HepG2 (cell line): ENCODE data around the gene OLAH. TPM values are rescaled to one million over a fixed set of nuclear protein-coding genes. Genes with fewer than 3 reads are reported as not detected.

Experiments
- ATAC-seq: fragments of 200-7000 bp; cut with Tn5 transposase; 3 replicates; pipeline ENCODE4 v1.9.1; 2020; ENCODE audit warnings: mild to moderate bottlenecking, moderate library complexity
- BruUV-seq: library from RNA; stranded (reverse); fragments of 400-500 nt; replicated peaks from 2 replicates; lab custom pipeline; 2021; lab: Mats Ljungman, UMichigan
- CTCF ChIA-PET: fragments of 300-600 bp; formaldehyde crosslinking; extraction: SDS; loops from one replicate; lab custom pipeline; 2021; ENCODE audit warnings: low total read pairs, inconsistent platforms, low intra/inter-chr PET ratio; lab: Yijun Ruan, JAX
- POLR2A ChIA-PET: fragments of 350-600 bp; sonication (Branson Sonifier 250); formaldehyde crosslinking; loops from one replicate; lab custom pipeline; 2020; ENCODE audit warnings: antibody characterized with exemption, inconsistent platforms; lab: Yijun Ruan, JAX
- DNase-seq: peaks from one replicate; pipeline ENCODE4 v3.0.0-alpha.2; 2015; ENCODE audit warnings: low spot score
- FAIRE-seq: peaks from 3 replicates; lab custom pipeline; 2011; peaks lifted over from hg19 to GRCh38; lab: Jason Lieb, UNC
- H2AFZ ChIP-seq: one replicate; pipeline ENCODE4 v1.6.1; 2011; ENCODE audit warnings: low read length, inconsistent platforms
- H3K27ac ChIP-seq: fragments of 300-600 bp; 3 replicates; pipeline ENCODE4 v1.8.0; 2011; ENCODE audit warnings: mixed run types, mild to moderate bottlenecking, mixed read lengths, low read length, inconsistent platforms; ENCODE audit not compliant: insufficient read depth; ENCODE audit errors: extremely low read length
- H3K27me3 ChIP-seq, 2 experiments: fragments of 200-600 bp in 1 of 2; 2 replicates in 1 of 2; 3 replicates in 1 of 2; pipeline versions ENCODE4 v1.6.0 to v1.8.0; 2011; ENCODE audit warnings: low read length in 2 of 2, mild to moderate bottlenecking in 2 of 2, moderate library complexity in 2 of 2, inconsistent platforms in 1 of 2; ENCODE audit not compliant: insufficient read depth in 2 of 2, control insufficient read depth in 1 of 2
- H3K36me3 ChIP-seq, 2 experiments: fragments of 200-600 bp in 1 of 2; replicated peaks in 1 of 2; 2 replicates in 1 of 2; 3 replicates in 1 of 2; pipeline versions ENCODE4 v1.5.1 to v1.8.0; 2011; ENCODE audit warnings: low read length in 2 of 2, inconsistent platforms in 1 of 2; ENCODE audit not compliant: insufficient read depth in 2 of 2, control insufficient read depth in 1 of 2
- H3K4me1 ChIP-seq: 2 replicates; pipeline ENCODE4 v1.5.1; 2012; ENCODE audit warnings: low read length, inconsistent platforms; ENCODE audit not compliant: insufficient read depth
- H3K4me2 ChIP-seq: 2 replicates; pipeline ENCODE4 v1.6.0; 2011; ENCODE audit warnings: low read depth, low read length, inconsistent platforms
- H3K4me3 ChIP-seq, 3 experiments: fragments of 200-600 bp in 1 of 3; sonication (generic), shearing (Covaris generic) in 1 of 3; replicated peaks in 1 of 3; 2 replicates each; pipeline ENCODE4 v1.5.1; 2011 to 2016; ENCODE audit warnings: low read length in 3 of 3, inconsistent platforms in 2 of 3, low read depth in 2 of 3, mild to moderate bottlenecking in 2 of 3, control low read depth in 1 of 3, mixed read lengths in 1 of 3; ENCODE audit not compliant: insufficient read depth in 1 of 3
- H3K79me2 ChIP-seq: one replicate; pipeline ENCODE4 v1.6.1; 2011; ENCODE audit warnings: low read length, inconsistent platforms; ENCODE audit not compliant: insufficient read depth
- H3K9ac ChIP-seq: 2 replicates; pipeline ENCODE4 v1.6.0; 2011; ENCODE audit warnings: mild to moderate bottlenecking, low read depth, low read length, inconsistent platforms; ENCODE audit not compliant: insufficient read depth
- H3K9me3 ChIP-seq: 2 replicates; pipeline ENCODE4 v1.5.1; 2012; ENCODE audit warnings: mild to moderate bottlenecking, low read length
- H4K20me1 ChIP-seq: 2 replicates; pipeline ENCODE4 v1.6.0; 2011; ENCODE audit warnings: inconsistent platforms, mild to moderate bottlenecking, low read length, moderate library complexity; ENCODE audit not compliant: insufficient read depth
- E2F1 ChIP-seq: sonication (generic); formaldehyde crosslinking; IDR thresholded peaks from 2 replicates; pipeline ENCODE4 v1.5.0; 2020; ENCODE audit warnings: missing genetic modification reagents
- KAT7 ChIP-seq: IDR thresholded peaks from 2 replicates; pipeline ENCODE4 v1.6.1; 2018; ENCODE audit warnings: borderline replicate concordance, missing compliant biosample characterization
- KMT2A ChIP-seq: sonication (generic); formaldehyde crosslinking; IDR thresholded peaks from 2 replicates; pipeline ENCODE4 v1.4.0; 2020; ENCODE audit warnings: missing genetic modification reagents
- MIXL1 ChIP-seq: IDR thresholded peaks from 2 replicates; pipeline ENCODE4 v1.6.1; 2016
- SKIL ChIP-seq: sonication (generic); formaldehyde crosslinking; IDR thresholded peaks from 2 replicates; pipeline ENCODE4 v1.8.0; 2022; ENCODE audit warnings: missing genetic modification reagents, mild to moderate bottlenecking, moderate library complexity, borderline replicate concordance
- ZIK1 ChIP-seq: sonication (generic); formaldehyde crosslinking; IDR thresholded peaks from 2 replicates; pipeline ENCODE4 v1.5.0; 2020; ENCODE audit warnings: mild to moderate bottlenecking, low read depth, missing genetic modification reagents, borderline replicate concordance
- ZNF10 ChIP-seq: sonication (generic); formaldehyde crosslinking; IDR thresholded peaks from 2 replicates; pipeline ENCODE4 v1.4.0; 2020; ENCODE audit warnings: mild to moderate bottlenecking, low read depth, missing genetic modification reagents, borderline replicate concordance
- ZNF513 ChIP-seq: sonication (generic); formaldehyde crosslinking; conservative IDR thresholded peaks from 2 replicates; pipeline ENCODE4 v1.5.0; 2020; ENCODE audit warnings: missing genetic modification reagents
- ZSCAN22 ChIP-seq: sonication (generic); formaldehyde crosslinking; IDR thresholded peaks from 2 replicates; pipeline ENCODE4 v1.4.0; 2020; ENCODE audit warnings: mild to moderate bottlenecking, missing genetic modification reagents
- ZSCAN5A ChIP-seq: sonication (generic); formaldehyde crosslinking; IDR thresholded peaks from 2 replicates; pipeline ENCODE4 v1.8.0; 2022; ENCODE audit warnings: mild to moderate bottlenecking, missing genetic modification reagents, borderline replicate concordance
- ZXDC ChIP-seq: sonication (generic); formaldehyde crosslinking; IDR thresholded peaks from 2 replicates; pipeline ENCODE4 v1.5.0; 2020; ENCODE audit warnings: mild to moderate bottlenecking, missing genetic modification reagents
- in situ Hi-C: cut with HindIII; loops from 2 replicates; pipeline ENCODE4 v1.10.0; 2017; ENCODE audit warnings: low pct_unique_long_range_greater_than_20kb; ENCODE audit not compliant: extremely low pct_ligation_motif_present
- intact Hi-C: fragments of 100-400 bp; cut with micrococcal nuclease; formaldehyde crosslinking; loops from one replicate; pipeline ENCODE4 v1.10.0; 2022; ENCODE audit not compliant: unreplicated experiment
- polyA plus RNA-seq, 8 experiments: library from polyadenylated mRNA; depleted of rRNA in 3 of 8; stranded (reverse) in 7 of 8; unstranded in 1 of 8; fragments of >200 nt; fragmentation: Illumina TruSeq in 4 of 8; extraction: Trizol in 4 of 8; gene quantifications; 2 replicates each; pipeline versions ENCODE4 v1.2.1 to v1.2.3, GENCODE V29; 2011 to 2016; ENCODE audit warnings: low read depth in 4 of 8, missing spikeins in 1 of 8, mixed read lengths in 1 of 8; ENCODE audit not compliant: insufficient read depth in 1 of 8
- total RNA-seq, 5 experiments: library from RNA; depleted of rRNA; stranded (reverse); fragments of >200 nt; fragmentation: Illumina TruSeq; extraction: Trizol; gene quantifications; 2 replicates each; pipeline ENCODE4 v1.2.3, GENCODE V29; 2016; ENCODE audit warnings: low read depth in 1 of 5

The OLAH gene
- total and polyA plus RNA-seq, 2 of the 13 experiments (the other 11 are each of a cell fraction or from before 2014, with no cell fraction given), result 0.13 TPM; not detected in 1

GRCh38 chr10:15049533-15049932 is 5.8 kb downstream of the OLAH start:
- DNase-seq, result no peak
- H3K9ac ChIP-seq, result no peak overlapping the region
- no peaks in the 10 kb centered on the region for H3K36me3 ChIP-seq
- H3K27ac ChIP-seq, result no peak overlapping the region
- CTCF ChIA-PET, result no interaction called here
- intact Hi-C loops (no loop called here), in situ Hi-C loops (no loop called here)
- no peak overlapping the region for H2AFZ ChIP-seq
- POLR2A ChIA-PET, result no interaction called here
- BruUV-seq, result no TSS peak
- no peak overlapping the region for H3K4me2 ChIP-seq
- no peak for ATAC-seq
- no peak for FAIRE-seq
- no peaks in the 10 kb centered on the region for H3K9me3 ChIP-seq
- no peaks in the 10 kb centered on the region; a peak in 1 of 5 replicates for H3K27me3 ChIP-seq
- no peaks in the 10 kb centered on the region for H4K20me1 ChIP-seq
- no peaks in the 10 kb centered on the region for H3K79me2 ChIP-seq
- H3K4me1 ChIP-seq, result peaks cover 10% of the 10 kb centered on the region; the same call in 1 of the 2 replicates
- no peak overlapping the region for H3K4me3 ChIP-seq
- TF ChIP-seq ZSCAN5A (no peak), E2F1 (no peak), SKIL (no peak), KMT2A (CRISPR knock-in tag) (no peak), ZSCAN22 (no peak), ZNF513 (CRISPR knock-in tag) (no peak), ZXDC (no peak), ZIK1 (CRISPR knock-in tag) (no peak), ZNF10 (no peak), KAT7 (no peak), MIXL1 (CRISPR knock-in tag) (no peak)
